Inferior parietal cortex (tissue), 1 donor: ENCODE results near the gene GLS2.
"Not testable (repeated sequence)": the region's sequence is repeated elsewhere in the genome, so short reads cannot be mapped to it uniquely, and the experiment has no call there.

ENCODE experiments used
- DNase-seq: peaks from one replicate; pipeline ENCODE4 v3.0.0-alpha.2; 2016; ENCODE audit errors: extremely low spot score

Gene GLS2

DNA sequence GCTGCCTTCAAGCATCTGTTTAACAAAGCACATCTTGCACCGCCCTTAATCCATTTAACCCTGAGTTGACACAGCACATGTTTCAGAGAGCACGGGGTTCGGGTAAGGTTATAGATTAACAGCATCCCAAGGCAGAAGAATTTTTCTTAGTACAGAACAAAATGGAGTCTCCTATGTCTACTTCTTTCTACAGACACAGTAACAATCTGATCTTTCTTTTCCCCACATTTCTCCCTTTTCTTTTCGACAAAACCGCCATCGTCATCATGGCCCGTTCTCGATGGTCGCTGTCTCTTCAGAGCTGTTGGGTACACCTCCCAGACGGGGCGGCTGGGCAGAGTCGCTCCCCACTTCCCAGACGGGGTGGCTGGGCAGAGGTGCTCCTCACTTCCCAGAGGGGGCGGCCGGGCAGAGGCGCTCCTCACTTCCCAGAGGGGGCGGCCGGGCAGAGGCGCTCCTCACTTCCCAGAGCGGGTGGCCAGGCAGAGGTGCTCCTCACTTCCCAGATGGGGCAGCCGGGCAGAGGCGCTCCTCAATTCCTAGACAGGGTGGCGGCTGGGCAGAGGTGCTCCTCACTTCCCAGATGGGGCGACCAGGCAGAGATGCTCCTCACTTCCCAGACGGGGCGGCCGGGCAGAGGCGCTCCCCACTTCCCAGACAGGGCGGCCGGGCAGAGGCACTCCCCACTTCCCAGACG is 5.6 kb upstream of the GLS2 start:
- DNase-seq = not testable (repeated sequence)

DNA sequence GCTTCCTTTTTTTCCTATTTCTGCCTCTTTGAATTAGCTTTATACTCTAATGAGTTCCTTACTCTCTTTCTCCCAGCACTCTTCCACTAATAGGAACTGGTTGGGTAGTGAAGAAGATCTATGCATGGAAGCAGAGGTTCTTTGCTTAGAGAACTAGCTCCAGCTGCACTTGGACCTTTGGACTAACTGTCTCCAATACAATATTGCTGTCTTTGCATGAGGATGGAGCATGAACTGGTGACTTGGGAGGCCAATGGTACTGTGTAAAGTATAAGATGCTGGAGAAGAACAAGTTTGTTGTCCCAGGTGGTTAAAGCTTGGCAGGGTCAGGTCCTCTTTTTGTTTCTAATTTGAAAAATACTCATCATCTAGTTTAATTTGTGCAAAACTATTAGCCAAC is 2.4 kb upstream of the GLS2 start:
- no peak for DNase-seq

DNA sequence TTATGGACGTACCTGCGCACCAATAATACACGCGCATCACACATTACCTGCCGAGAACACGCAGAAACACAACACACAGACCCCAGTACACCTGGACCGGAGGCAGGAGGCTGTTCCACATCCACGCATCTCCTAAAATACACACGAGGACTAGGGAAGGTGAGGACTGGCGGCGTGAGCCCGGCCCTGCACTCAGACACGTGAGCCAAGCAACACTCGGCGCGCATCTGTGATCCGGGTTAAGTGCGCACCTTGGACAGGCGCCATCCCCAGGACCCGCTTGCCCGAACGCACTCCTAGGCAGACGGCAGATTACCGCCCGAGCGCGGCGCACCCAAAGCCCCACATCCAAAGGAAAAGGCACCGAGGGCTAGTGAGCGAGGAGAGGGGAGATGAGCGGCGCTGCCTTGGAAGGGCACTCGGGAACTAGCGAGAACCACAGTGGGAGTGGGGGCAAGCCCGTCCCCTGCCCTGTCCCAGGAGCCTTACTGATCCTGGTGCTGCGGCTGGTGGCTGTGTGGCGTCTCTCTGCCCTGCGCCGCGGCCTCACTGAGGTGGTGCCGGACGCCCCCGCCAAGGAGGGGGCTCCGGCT is 417 bp downstream of the GLS2 start:
- peak; percentile 6 for DNase-seq

DNA sequence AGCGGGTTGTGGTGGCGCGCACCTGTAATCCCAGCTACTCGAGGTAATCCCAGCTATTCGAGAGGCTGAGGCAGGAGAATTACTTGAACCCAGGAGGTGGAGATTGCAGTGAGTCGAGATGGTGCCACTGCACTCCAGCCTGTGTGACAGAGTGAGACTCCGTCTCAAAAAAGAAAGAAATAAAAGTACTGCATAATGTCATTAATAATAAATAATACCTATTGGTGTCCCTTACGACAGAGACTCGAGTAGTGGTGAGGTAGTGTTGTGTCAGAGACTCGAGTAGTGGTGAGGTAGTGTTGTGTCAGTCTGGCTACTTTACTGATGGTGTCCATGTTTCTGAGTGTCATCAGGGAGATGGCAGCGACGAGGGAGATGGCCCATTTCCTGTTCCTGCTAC is 1.3 kb downstream of the GLS2 start:
- no peak for DNase-seq

DNA sequence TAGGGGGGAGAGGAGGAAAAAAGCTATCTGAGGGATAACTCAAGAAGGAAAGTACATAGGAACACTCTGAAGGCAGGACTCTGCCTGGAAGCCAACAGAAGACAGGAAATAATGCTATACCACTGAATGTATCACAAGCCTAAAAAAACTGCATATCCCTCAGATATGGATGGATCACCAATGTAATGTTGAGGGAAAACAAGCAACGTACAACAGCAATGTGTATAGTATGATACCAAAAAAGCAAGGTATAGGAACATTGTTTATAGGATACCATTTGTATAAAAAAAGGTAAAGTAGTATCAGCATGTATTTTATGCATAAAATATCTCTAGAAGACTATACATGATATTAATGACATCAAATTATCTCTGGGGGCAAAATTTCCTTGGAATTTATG is 3.4 kb downstream of the GLS2 start:
- no peak for DNase-seq

DNA sequence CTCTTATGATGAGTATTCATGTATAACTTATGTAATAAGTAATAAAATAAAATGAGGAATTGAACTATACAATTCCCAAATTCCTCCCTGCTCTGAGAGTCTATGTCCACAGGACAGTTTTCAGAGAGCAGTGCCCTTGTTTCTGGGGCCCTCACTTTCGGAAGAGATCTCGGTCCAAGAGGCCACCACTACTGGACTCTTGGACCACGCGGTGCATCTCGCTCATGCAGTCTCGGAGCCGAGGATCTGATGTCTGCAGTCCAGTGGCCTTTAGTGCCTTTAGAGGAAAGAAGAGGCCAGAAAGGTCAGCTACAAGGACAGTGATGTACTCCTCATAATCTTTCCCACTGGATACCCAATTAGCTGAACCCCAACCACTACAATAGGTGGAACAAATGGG is 8.3 kb downstream of the GLS2 start:
- no peak for DNase-seq

DNA sequence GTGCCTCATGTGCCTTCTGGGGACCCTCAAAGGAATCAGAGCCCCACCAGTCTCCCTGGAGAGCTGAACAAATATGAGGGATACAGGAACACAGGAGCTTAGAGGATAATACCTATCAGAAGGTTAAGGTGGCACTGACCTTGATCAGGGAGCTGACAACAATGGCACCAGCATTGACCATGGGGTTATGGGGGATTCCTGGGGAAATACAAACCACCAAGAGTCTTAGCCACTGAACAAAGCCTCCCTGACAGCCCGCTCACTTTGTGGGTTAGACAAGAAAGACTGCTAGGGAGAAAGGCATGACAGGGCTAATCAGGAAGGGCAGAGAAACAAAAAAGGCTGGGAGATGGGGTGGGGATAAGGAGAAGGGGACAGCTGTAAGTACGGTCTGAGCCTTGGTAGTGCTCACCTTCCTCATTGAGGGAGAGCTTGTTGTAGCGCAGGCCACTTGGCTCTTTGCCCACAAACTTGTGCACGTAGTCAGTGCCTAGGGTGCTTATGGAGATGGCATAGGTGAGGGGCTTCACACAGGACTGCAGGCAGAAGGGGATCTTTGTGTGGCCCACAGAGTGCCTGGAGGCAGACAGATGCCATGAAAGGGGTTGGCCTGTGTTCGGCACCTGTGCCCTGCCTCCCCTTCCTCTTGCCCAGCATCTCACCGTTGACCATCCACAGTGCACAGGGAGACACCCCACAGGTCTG is 10.3 kb downstream of the GLS2 start:
- DNase-seq = no peak

DNA sequence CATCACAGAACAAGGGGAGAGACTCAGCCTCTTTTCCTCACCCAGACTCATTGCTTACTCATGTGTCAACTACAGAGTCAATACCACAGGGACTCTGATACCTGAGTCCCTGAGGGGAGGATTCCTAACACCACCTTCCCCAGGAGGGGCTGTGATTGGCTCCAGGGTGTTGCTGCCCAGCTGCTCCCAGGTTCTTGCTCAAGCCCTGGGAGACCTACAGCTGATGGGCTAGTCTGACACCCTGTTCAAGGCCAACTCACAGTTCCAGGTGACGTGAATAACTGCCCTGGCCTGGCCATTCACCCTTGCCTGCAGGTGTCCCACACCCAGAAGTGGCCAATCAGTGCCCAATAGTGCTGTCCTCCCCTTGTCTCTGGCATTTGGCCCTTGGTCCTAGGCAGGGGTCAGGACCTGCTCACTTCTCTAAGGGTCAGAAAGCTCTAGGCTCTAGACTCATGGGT is 11.0 kb downstream of the GLS2 start:
- DNase-seq = no peak

DNA sequence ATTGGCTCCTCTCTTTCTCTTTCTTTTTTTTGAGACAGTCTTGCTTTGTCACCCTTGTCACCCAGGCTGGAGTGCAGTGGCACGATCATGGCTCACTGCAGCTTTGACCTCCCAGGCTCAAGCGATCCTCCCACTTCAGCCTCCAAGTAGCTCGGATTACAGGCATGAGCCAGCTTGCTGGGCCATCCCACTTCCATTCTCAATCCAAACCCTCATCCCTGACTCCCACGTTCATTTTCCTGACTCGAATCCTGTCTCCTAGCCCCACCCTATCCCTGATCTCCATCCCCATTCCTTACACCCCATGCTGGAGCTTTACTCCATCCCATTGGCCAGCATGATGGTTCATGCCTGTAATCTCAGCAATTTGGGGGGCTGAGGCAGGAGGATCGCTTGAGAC is 11.8 kb downstream of the GLS2 start:
- DNase-seq = no peak

DNA sequence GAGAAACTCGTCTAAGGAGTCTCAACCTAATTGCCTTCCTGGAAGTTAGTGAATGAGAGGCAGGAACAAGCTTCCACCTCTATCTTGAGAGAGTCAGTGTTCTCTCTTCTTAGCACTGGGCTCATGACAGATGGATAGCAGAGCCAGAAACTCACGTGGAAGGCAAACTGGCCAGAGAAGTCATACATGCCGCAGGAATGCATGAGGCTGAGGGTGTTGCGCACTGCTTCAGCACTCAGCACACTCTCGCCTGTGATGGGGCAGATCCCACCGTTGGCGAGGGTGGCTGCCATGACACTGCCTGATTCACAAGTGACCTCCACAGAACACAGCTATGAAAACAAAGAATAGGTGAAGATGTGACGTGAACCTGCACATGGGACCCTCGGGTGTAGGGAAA is 13.6 kb downstream of the GLS2 start:
- DNase-seq = no peak

DNA sequence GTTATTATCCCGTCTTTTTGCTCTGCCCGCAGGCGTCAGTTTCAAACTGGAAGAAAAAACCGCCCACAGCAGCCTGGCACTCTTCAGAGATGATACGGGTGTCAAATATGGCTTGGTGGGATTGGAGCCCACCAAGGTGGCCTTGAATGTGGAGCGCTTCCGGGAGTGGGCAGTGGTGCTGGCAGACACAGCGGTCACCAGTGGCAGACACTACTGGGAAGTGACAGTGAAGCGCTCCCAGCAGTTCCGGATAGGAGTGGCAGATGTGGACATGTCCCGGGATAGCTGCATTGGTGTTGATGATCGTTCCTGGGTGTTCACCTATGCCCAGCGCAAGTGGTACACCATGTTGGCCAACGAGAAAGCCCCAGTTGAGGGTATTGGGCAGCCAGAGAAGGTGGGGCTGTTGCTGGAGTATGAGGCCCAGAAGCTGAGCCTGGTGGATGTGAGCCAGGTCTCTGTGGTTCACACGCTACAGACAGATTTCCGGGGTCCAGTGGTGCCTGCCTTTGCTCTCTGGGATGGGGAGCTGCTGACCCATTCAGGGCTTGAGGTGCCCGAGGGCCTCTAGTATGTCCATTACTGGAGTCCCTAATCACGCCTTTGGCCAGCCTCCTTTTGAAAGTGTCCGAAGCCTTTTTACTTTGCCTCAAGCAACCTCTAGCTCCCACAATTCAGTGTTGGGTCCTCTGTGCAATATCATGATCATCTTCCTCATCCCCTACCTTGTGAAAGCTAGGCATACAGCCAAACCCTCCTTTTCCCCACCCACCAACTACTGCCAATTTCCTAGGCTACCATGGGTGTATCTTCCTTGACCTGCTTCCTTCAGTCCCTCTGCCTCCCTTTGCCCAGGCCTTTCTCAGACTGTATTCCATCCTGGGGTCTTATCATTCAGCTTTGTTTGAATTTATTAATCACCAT is 18.7 kb downstream of the GLS2 start:
- DNase-seq = no peak

DNA sequence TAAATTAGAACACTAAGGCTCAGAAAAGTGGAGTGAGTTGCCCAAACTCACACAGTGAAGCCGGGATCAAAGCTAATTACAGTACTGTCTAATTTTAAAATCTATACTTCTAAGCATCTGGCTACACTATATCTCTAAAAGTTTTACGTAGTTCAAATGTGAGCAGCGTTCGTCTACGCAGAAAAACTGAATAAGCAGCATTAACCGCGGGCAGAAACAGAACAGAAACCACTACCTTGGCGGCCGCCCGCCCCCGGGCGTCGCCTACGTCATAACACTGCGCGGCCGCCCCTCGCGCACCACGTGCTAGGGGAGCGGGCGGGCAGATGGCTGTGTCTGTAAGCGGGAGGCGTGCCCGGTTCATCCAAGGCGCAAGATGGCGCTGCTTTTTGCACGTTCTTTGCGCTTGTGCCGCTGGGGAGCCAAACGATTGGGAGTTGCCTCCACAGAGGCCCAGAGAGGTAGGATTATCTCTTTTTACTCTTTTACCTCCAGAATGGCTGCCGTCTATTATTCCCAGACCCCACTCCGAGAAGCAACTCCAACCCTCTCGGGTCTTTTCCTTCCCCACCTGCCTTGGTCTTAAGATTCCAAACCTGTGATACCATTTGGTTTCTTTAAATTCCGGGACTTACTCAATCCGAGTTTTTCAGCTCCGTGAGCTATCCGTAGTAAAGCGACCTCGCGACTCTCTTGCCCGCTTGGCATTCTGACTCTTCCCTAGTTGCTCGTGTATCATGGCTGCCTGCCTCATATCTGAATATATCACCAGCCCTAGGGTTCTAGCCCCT is 19.6 kb downstream of the GLS2 start, which contains the start of gene SPRYD4:
SPRYD4 (plus strand) TSS at position 363 of the 791 bp plus-strand sequence; CDS start at position 377, 14 bp downstream.
- peak; percentile 96 for DNase-seq

DNA sequence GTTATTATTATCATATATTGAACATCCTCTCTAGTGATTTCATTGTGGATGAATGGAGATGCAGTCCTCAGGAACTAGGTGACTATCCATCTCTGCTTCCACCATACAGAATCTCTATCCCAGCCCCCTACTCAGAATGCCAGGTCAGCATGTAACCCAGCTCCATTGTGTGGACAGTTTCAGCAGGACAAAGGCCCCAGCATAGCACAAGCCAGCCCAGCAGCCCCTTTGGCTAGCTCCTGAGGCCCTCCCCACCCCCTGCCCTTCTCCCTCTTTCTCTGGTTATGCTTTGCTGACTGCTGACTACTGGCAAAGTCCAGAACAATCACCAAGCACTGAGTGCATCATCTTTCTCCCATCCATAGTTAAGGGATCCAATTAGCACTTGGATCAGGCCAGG is 25.4 kb downstream of the GLS2 start:
- DNase-seq = no peak

DNA sequence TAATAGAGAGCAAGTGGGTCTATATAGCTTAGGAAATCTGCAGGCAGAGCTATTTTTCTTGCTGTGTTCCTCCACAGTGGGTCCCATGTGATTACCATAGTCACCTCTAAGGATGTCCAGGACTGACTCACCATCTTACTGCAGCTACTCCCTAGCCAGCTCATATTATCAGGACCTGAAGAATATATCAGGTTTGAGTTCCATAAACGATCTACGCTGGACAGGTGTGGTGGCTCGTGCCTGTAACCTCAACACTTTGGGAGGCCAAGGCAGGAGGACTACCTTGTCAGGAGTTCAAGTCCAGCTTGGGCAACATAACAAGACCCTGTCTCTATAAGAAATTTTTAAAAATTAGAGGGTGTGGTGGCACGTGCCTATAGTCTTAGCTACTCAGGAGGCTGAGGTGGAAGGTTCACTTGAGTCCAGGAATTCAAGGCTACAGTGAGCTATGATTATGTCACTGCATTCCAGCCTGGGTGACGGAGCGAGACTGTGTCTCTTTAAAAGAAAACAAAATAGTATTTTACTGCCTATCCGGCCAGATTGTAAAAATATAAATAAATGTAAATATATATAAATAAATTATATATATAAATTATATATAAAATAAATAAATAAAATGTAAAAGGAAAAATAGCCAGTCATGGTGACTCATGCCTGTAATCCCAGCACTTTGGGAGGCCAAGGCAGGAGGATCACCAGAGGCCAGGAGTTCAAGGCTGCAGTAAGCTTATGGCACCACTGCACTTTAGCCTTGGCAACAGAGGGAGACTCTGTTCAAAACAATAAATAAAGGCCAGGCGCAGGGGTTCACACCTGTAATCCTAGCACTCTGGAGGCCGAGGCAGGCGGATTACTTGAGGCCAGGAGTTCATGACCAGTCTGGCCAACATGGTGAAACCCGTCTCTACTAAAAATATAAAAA is 26.5 kb downstream of the GLS2 start:
- no peak for DNase-seq

DNA sequence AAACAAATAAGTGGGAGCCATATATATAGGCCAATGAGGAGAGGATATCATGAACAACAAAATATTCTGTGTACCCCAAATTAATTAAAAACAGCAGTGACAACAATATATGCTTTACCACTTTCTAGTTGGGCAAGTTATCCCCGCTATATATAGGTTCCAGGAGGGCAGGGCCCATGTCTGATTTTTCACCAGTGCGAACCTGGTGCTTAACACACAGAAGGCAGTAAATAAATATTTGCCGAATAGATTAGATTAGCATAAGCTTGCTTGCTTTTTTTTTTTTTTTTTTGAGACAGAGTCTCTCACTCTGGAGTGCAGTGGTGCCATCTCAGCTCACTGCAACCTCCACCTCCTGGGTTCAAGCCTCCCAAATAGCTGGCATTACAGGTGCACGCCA is 30.1 kb downstream of the GLS2 start:
- no peak for DNase-seq

DNA sequence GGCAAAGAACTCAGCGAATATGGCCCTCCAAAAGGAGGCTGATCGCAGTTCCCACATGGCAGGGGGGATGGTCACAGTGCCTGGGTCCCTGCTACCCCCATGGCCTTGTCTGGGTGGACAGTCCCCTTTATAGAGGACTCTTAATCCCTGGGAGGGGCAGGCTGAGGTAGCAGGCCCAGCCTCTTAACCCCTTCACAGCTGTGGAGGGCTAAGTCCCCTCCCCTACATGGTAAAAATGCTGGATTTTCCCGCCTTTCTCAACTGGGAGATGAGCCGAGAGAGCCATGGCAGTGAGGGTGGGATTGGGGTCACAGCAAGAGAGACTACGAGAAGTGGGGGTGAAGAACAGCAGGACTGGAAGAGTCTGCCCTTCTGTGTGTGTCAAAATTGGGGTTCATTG is 33.4 kb downstream of the GLS2 start, which contains the start of gene MIP:
MIP (minus strand) TSS at position 101 of the 400 bp plus-strand sequence; CDS start at position 57, 44 bp downstream.
- DNase-seq = no peak

DNA sequence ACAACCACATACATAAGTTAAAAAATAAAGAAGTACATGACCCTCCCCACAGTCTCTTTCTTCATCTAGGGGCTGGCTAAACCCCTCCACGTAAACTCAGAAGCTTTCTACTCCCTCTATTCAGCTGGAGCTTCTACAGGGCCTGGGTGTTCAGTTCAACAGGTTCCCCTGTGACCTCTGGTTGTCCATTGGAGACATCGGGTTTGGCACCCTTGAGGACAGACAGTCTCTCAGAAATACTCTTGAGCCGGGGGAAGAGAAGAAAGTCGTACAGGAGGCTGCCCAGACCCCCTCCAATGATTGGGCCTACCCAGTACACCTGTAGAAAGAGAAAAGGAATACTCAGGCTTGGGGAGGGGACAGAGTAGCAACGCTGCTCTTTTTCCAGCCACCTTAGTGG is 36.8 kb downstream of the GLS2 start:
- no peak for DNase-seq

DNA sequence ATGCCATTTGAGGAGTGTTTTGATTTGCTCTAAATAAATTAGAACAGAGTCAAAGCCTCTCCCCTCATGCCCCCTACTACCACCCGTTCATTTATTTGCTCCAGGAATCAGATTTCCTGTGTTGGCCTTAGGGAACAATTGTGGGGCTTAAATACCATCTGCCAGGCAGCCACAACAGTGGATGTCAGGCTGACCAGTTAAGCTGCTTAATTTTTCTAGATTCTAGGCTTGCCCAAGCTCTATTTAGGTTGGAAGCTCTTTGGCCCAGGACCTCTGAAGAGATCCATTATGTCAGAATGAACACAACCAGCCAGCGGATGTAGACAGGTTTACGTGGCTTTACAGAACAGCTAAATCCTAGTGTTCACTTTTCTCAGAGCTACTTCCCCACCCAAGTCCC is 37.7 kb downstream of the GLS2 start:
- DNase-seq = no peak

DNA sequence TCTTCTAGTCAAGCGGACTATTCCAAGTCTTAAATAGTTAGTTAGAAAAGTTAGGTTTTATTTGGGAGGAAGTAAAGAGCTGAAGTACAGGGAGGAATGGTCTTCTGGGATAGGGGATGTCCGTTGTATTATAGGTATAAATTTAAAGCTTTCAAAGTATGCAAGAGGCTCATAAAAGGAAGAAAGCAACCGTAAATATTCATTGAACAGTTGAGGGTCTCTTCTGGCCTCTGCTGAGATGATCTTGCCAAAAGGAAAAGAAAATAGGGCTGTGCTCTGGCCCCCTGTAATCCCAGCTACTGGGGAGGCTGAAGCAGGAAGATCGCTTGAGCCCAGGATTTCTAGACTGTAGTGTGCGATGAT is 38.4 kb downstream of the GLS2 start:
- no peak for DNase-seq
